ENCODE results near the gene PRRC2B.

The PRRC2B gene

GRCh38 chr9:131438190-131438589 is 44.3 kb downstream of the PRRC2B start:
- H3K79me2 ChIP-seq (ENCODE audit: control insufficient read depth, insufficient read depth, low read length, poor library complexity) = peaks cover 2% of the 10 kb centered on the region
- H2AK5ac ChIP-seq (ENCODE audit: low read length) = no peak overlapping the region
- no peak overlapping the region for H4K8ac ChIP-seq (ENCODE audit: low read depth, low read length)
- H3K4me3 ChIP-seq (ENCODE audit: low read depth, low read length) = no peak overlapping the region
- H3K9ac ChIP-seq (ENCODE audit: low read length) = no peak overlapping the region
- no peak overlapping the region for H3K23ac ChIP-seq (ENCODE audit: low read length)
- H3K36me3 ChIP-seq (ENCODE audit: control insufficient read depth in 1 of 2, insufficient read depth in 2 of 2, low read length in 2 of 2) = peaks cover 52 to 75% of the 10 kb centered on the region in 2 experiments
- H4K91ac ChIP-seq (ENCODE audit: low read depth, low read length) = no peak overlapping the region
- DNase-seq = no peak
- H2BK12ac ChIP-seq (ENCODE audit: low read length) = no peak overlapping the region
- no peak overlapping the region for H3K4ac ChIP-seq (ENCODE audit: low read depth, low read length)
- no peak overlapping the region for H2AFZ ChIP-seq (ENCODE audit: insufficient read depth, low read length, poor library complexity)
- H3K27ac ChIP-seq (ENCODE audit: low read depth, low read length) = no peak overlapping the region
- no peak overlapping the region for H2BK120ac ChIP-seq (ENCODE audit: insufficient read depth, low read length, poor library complexity)
- no CpG with 5 or more reads among the region's 7 CpGs for WGBS (ENCODE audit: extremely low coverage, insufficient coverage, insufficient read length)
- H4K12ac ChIP-seq (ENCODE audit: low read depth, low read length) = no peak overlapping the region
- H3K18ac ChIP-seq (ENCODE audit: low read length) = no peak overlapping the region
- peaks cover 1 to 3% of the 10 kb centered on the region in 2 experiments for H3K4me1 ChIP-seq (ENCODE audit: control insufficient read depth in 1 of 2, insufficient read depth in 2 of 2, low read length in 2 of 2)
- H3K27me3 ChIP-seq (ENCODE audit: insufficient read depth, low read length) = no peaks in the 10 kb centered on the region
- H2BK5ac ChIP-seq (ENCODE audit: low read depth, low read length, poor library complexity) = no peak overlapping the region
- no peaks in the 10 kb centered on the region for H3K9me3 ChIP-seq (ENCODE audit: insufficient read depth, low read depth, low read length)
- H3K79me1 ChIP-seq (ENCODE audit: low read length) = no peaks in the 10 kb centered on the region
- no peak overlapping the region for H3K4me2 ChIP-seq (ENCODE audit: low read length)
- no peak overlapping the region for H3K14ac ChIP-seq (ENCODE audit: low read length)

GRCh38 chr9:131439224-131439623 is 45.3 kb downstream of the PRRC2B start:
- H3K4me3 ChIP-seq (ENCODE audit: low read depth, low read length) = no peak overlapping the region
- H3K79me1 ChIP-seq (ENCODE audit: low read length) = no peaks in the 10 kb centered on the region
- no peak overlapping the region for H3K23ac ChIP-seq (ENCODE audit: low read length)
- no peak overlapping the region for H2BK120ac ChIP-seq (ENCODE audit: insufficient read depth, low read length, poor library complexity)
- H3K4me2 ChIP-seq (ENCODE audit: low read length) = no peak overlapping the region
- H3K27ac ChIP-seq (ENCODE audit: low read depth, low read length) = no peak overlapping the region
- no peak overlapping the region for H2BK5ac ChIP-seq (ENCODE audit: low read depth, low read length, poor library complexity)
- no peak overlapping the region for H4K8ac ChIP-seq (ENCODE audit: low read depth, low read length)
- no peaks in the 10 kb centered on the region for H3K27me3 ChIP-seq (ENCODE audit: insufficient read depth, low read length)
- no peak overlapping the region for H3K4ac ChIP-seq (ENCODE audit: low read depth, low read length)
- H3K14ac ChIP-seq (ENCODE audit: low read length) = no peak overlapping the region
- no peaks in the 10 kb centered on the region for H3K4me1 ChIP-seq (ENCODE audit: control insufficient read depth in 1 of 2, insufficient read depth in 2 of 2, low read length in 2 of 2)
- no CpG with 5 or more reads among the region's 4 CpGs for whole genome bisulfite sequencing (ENCODE audit: extremely low coverage, insufficient coverage, insufficient read length)
- H3K9ac ChIP-seq (ENCODE audit: low read length) = no peak overlapping the region
- no peak overlapping the region for H4K12ac ChIP-seq (ENCODE audit: low read depth, low read length)
- peaks cover 57 to 75% of the 10 kb centered on the region in 2 experiments for H3K36me3 ChIP-seq (ENCODE audit: control insufficient read depth in 1 of 2, insufficient read depth in 2 of 2, low read length in 2 of 2)
- no peak for DNase-seq
- H4K91ac ChIP-seq (ENCODE audit: low read depth, low read length) = no peak overlapping the region
- H3K79me2 ChIP-seq (ENCODE audit: control insufficient read depth, insufficient read depth, low read length, poor library complexity) = no peaks in the 10 kb centered on the region
- H2AK5ac ChIP-seq (ENCODE audit: low read length) = no peak overlapping the region
- H2AFZ ChIP-seq (ENCODE audit: insufficient read depth, low read length, poor library complexity) = no peak overlapping the region
- H2BK12ac ChIP-seq (ENCODE audit: low read length) = no peak overlapping the region
- no peak overlapping the region for H3K18ac ChIP-seq (ENCODE audit: low read length)
- H3K9me3 ChIP-seq (ENCODE audit: insufficient read depth, low read depth, low read length) = no peaks in the 10 kb centered on the region

GRCh38 chr9:131441441-131441840 is 47.6 kb downstream of the PRRC2B start:
- no CpG with 5 or more reads among the region's 2 CpGs for WGBS (ENCODE audit: extremely low coverage, insufficient coverage, insufficient read length)
- Histone ChIP-seq H3K9ac (ENCODE audit: low read length) (no peak overlapping the region), H3K4me3 (ENCODE audit: low read depth, low read length) (no peak overlapping the region), H4K12ac (ENCODE audit: low read depth, low read length) (no peak overlapping the region), H4K91ac (ENCODE audit: low read depth, low read length) (no peak overlapping the region), H3K9me3 (ENCODE audit: insufficient read depth, low read depth, low read length) (no peaks in the 10 kb centered on the region), H3K18ac (ENCODE audit: low read length) (no peak overlapping the region), H3K4me1 (ENCODE audit: control insufficient read depth in 1 of 2, insufficient read depth in 2 of 2, low read length in 2 of 2) (no peaks in the 10 kb centered on the region), H2BK12ac (ENCODE audit: low read length) (no peak overlapping the region), H3K79me1 (ENCODE audit: low read length) (no peaks in the 10 kb centered on the region), H3K23ac (ENCODE audit: low read length) (no peak overlapping the region), H4K8ac (ENCODE audit: low read depth, low read length) (no peak overlapping the region), H2AFZ (ENCODE audit: insufficient read depth, low read length, poor library complexity) (no peak overlapping the region), H3K79me2 (ENCODE audit: control insufficient read depth, insufficient read depth, low read length, poor library complexity) (no peaks in the 10 kb centered on the region), H3K27me3 (ENCODE audit: insufficient read depth, low read length) (no peaks in the 10 kb centered on the region), H3K4me2 (ENCODE audit: low read length) (no peak overlapping the region), H3K4ac (ENCODE audit: low read depth, low read length) (no peak overlapping the region), H2BK120ac (ENCODE audit: insufficient read depth, low read length, poor library complexity) (no peak overlapping the region), H3K14ac (ENCODE audit: low read length) (no peak overlapping the region), H2AK5ac (ENCODE audit: low read length) (no peak overlapping the region), H2BK5ac (ENCODE audit: low read depth, low read length, poor library complexity) (no peak overlapping the region), H3K27ac (ENCODE audit: low read depth, low read length) (no peak overlapping the region), H3K36me3 (ENCODE audit: control insufficient read depth in 1 of 2, insufficient read depth in 2 of 2, low read length in 2 of 2) (peaks cover 67 to 82% of the 10 kb centered on the region in 2 experiments)
- no peak for DNase-seq

GRCh38 chr9:131442351-131442750 is 48.5 kb downstream of the PRRC2B start:
- Histone ChIP-seq H3K9ac (ENCODE audit: low read length) (no peak overlapping the region), H2BK12ac (ENCODE audit: low read length) (no peak overlapping the region), H3K4me1 (ENCODE audit: control insufficient read depth in 1 of 2, insufficient read depth in 2 of 2, low read length in 2 of 2) (no peaks in the 10 kb centered on the region), H3K4me2 (ENCODE audit: low read length) (no peak overlapping the region), H3K79me2 (ENCODE audit: control insufficient read depth, insufficient read depth, low read length, poor library complexity) (no peaks in the 10 kb centered on the region), H2BK5ac (ENCODE audit: low read depth, low read length, poor library complexity) (no peak overlapping the region), H2BK120ac (ENCODE audit: insufficient read depth, low read length, poor library complexity) (no peak overlapping the region), H3K27me3 (ENCODE audit: insufficient read depth, low read length) (no peaks in the 10 kb centered on the region), H3K4ac (ENCODE audit: low read depth, low read length) (no peak overlapping the region), H3K27ac (ENCODE audit: low read depth, low read length) (no peak overlapping the region), H4K12ac (ENCODE audit: low read depth, low read length) (no peak overlapping the region), H3K18ac (ENCODE audit: low read length) (no peak overlapping the region), H3K4me3 (ENCODE audit: low read depth, low read length) (no peak overlapping the region), H3K79me1 (ENCODE audit: low read length) (no peaks in the 10 kb centered on the region), H3K9me3 (ENCODE audit: insufficient read depth, low read depth, low read length) (no peaks in the 10 kb centered on the region), H3K23ac (ENCODE audit: low read length) (no peak overlapping the region), H4K8ac (ENCODE audit: low read depth, low read length) (no peak overlapping the region), H3K36me3 (ENCODE audit: control insufficient read depth in 1 of 2, insufficient read depth in 2 of 2, low read length in 2 of 2) (peaks cover 67 to 83% of the 10 kb centered on the region in 2 experiments), H4K91ac (ENCODE audit: low read depth, low read length) (no peak overlapping the region), H2AK5ac (ENCODE audit: low read length) (no peak overlapping the region), H3K14ac (ENCODE audit: low read length) (no peak overlapping the region), H2AFZ (ENCODE audit: insufficient read depth, low read length, poor library complexity) (no peak overlapping the region)
- no peak for DNase-seq
- WGBS (ENCODE audit: extremely low coverage, insufficient coverage, insufficient read length) = no CpG with 5 or more reads among the region's 10 CpGs
